ENCODE results near the gene CEP68. TPM values are rescaled to one million over a fixed set of nuclear protein-coding genes. Genes with fewer than 3 reads are reported as not detected.

The CEP68 gene
- total RNA-seq, result 10 to 100 TPM; 18.5 to 27.5 (median 25.3) TPM

GRCh38 chr2:65056215-65057053, at the start of gene CEP68:
Gene CEP68, plus strand, starts transcription at chr2:65056416. Its CDS starts 13,029 bp downstream, at chr2:65069445.
- 0 to 1% methylated on average over 19 to 34 of the region's 99 CpGs for WGBS, 2 donors
- H3K4me3 ChIP-seq (ENCODE audit: low read depth, poor library complexity, severe bottlenecking), result peak within 1 kb of the TSS; percentile 92
- DNase-seq (ENCODE audit: low spot score in 2 of 2), result peak; percentile 97 to 99
- TF ChIP-seq POLR2A (IDR thresholded peaks at IDR 0.05), result peak in 1 of 2 donors; percentile 29
- TF ChIP-seq CTCF (IDR thresholded peaks at IDR 0.05), result no peak
- intact Hi-C loops (cut with DNase I; ENCODE audit: low total_unique reads), result no loop called here

- H3K4me3 ChIP-seq (ENCODE audit: low read depth, poor library complexity, severe bottlenecking), result no peak overlapping the region
- no peak for TF ChIP-seq CTCF (IDR thresholded peaks at IDR 0.05)
- no peak for TF ChIP-seq POLR2A (IDR thresholded peaks at IDR 0.05)
- 80 to 88% methylated on average over 1 of the region's 1 CpG for WGBS, 2 donors
- intact Hi-C loops (cut with DNase I; ENCODE audit: low total_unique reads), result no loop called here
- DNase-seq (ENCODE audit: low spot score in 2 of 2), result no peak
Observed at GRCh38 chr2:65013776-65014175, 42.4 kb upstream of the CEP68 start.

GRCh38 chr2:65015731-65016130, 40.5 kb upstream of the CEP68 start:
- no peak overlapping the region for H3K4me3 ChIP-seq (ENCODE audit: low read depth, poor library complexity, severe bottlenecking)
- WGBS, 2 donors, result 72 to 74% methylated on average over 5 of the region's 5 CpGs
- TF ChIP-seq POLR2A (IDR thresholded peaks at IDR 0.05) (no peak), CTCF (IDR thresholded peaks at IDR 0.05) (no peak)
- intact Hi-C loops (cut with DNase I; ENCODE audit: low total_unique reads), result no loop called here
- DNase-seq (ENCODE audit: low spot score in 2 of 2), result no peak

GRCh38 chr2:65016789-65017188, 39.4 kb upstream of the CEP68 start:
- DNase-seq (ENCODE audit: low spot score in 2 of 2), result no peak
- H3K4me3 ChIP-seq (ENCODE audit: low read depth, poor library complexity, severe bottlenecking), result no peak overlapping the region
- intact Hi-C loops (cut with DNase I; ENCODE audit: low total_unique reads), result no loop called here
- 90% methylated on average over 6 of the region's 6 CpGs for WGBS, 2 donors
- TF ChIP-seq CTCF (IDR thresholded peaks at IDR 0.05), result no peak
- TF ChIP-seq POLR2A (IDR thresholded peaks at IDR 0.05), result no peak

GRCh38 chr2:65017335-65017734, 38.9 kb upstream of the CEP68 start:
- intact Hi-C loops (cut with DNase I; ENCODE audit: low total_unique reads), result no loop called here
- H3K4me3 ChIP-seq (ENCODE audit: low read depth, poor library complexity, severe bottlenecking), result no peak overlapping the region
- no peak for DNase-seq (ENCODE audit: low spot score in 2 of 2)
- 44 to 46% methylated on average over 4 of the region's 4 CpGs for WGBS, 2 donors
- TF ChIP-seq CTCF (IDR thresholded peaks at IDR 0.05) (no peak), POLR2A (IDR thresholded peaks at IDR 0.05) (no peak)
